ENCODE measurements around the gene ZNF43.
"Not testable (repeated sequence)": the region's sequence is repeated elsewhere in the genome, so short reads cannot be mapped to it uniquely, and the experiment has no call there.

ZNF43 gene

DNA sequence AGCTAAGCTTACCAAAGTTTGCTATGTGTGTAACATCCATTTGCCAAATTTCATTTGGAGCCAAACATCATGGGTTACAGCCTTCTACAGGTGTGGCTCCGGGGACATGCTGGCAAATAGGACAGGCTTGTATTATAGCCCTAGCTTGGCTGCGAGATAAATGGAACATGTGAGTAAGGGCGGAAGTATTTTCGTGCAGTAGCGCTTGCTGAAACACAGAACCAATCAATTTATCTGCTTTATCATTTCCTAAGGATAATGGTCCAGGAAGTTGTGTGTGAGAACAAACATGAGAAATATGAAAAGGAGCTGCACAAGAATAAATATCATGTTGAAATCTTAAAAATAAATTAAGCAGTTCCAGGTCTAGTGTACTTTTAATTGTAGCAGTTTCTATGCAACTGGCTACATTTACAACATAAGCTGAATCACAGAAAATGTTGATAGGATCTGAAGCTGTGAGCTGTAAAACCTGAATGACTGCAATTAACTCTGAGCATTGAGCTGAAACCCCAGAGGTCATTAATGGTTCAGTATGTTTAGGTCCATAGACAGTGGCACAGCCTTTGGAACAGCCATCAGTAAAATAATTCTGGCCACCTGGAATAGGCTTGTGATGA lies 46.4 kb downstream of the ZNF43 start:
- no peak for DNase-seq

DNA sequence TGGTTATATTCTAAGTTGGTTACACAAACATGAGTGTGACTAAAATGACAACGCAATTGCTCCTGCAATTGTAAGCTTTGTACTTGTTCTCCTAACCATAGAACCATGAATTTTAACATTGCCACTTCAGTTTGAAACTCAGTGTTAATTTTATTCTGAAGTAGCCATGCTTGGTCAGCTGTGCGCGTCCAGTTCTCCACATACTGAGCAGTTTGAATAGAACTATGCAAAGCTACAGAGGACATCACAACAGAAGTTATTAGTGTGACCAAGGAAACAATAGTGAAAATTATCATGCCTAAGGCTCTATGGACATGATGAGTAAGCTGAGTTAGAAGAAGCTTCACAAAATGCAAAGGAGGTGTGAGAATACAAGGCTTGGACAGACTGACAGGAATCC lies 49.0 kb downstream of the ZNF43 start:
- DNase-seq = no peak

DNA sequence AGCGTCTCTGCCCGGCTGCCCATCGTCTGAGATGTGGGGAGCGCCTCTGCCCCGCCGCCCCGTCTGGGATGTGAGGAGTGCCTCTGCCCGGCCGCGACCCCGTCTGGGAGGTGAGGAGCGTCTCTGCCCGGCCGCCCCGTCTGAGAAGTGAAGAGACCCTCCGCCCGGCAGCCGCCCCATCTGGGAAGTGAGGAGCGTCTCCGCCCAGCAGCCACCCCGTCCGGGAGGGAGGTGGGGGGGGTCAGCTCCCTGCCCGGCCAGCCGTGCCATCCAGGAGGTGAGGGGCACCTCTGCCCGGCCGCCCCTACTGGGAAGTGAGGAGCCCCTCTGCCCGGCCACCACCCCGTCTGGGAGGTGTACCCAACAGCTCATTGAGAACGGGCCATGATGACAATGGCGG lies 60.2 kb downstream of the ZNF43 start:
- DNase-seq = not testable (repeated sequence)

GRCh38 chr19:21767065-21767800 lies 68.7 kb downstream of the ZNF43 start, which contains the start of gene ZNF100:
ZNF100 (minus strand) TSS chr19:21767579; CDS start chr19:21767429, 150 bp downstream.
- DNase-seq = peak; percentile 86 to 88

DNA sequence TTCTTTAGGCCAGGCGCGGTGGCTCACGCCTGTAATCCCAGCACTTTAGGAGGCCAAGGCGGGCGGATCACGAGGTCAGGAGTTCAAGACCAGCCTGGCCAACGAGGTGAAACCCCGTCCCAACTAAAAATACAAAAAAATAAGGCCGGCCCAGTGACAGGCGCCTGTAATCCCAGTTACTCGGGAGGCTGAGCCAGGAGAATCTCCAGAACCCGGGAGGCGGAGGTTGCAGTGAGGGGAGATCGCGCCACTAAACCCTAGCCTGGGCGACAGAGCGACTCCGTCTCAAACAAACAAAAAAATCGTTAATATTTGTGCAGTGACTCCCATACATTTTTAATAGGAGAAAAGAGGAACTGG lies 69.3 kb downstream of the ZNF43 start:
- DNase-seq = not testable (repeated sequence)

- no peak for DNase-seq
Observed at GRCh38 chr19:21765151-21765550, 70.8 kb downstream of the ZNF43 start.

GRCh38 chr19:21761547-21761946 lies 74.4 kb downstream of the ZNF43 start:
- not testable (repeated sequence) for DNase-seq

DNA sequence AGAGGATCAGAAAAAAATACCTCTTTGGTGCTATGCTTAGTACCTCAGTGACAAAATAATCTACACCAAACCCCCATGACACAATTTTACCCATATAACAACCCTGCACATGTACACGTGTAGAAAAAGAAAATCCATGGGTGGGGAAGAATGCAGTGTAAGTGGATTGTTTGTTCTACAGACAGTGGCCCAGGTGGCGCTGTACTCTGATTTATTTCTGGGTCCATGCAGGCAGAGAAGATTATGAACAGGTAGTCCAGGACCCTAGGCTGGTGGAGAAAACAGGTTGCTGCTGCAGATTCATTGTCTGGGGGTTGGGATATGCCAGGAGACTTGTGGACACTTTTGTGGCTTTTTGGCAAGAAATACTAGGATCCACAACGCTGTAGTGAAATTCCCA lies 77.7 kb downstream of the ZNF43 start:
- no peak for DNase-seq

DNA sequence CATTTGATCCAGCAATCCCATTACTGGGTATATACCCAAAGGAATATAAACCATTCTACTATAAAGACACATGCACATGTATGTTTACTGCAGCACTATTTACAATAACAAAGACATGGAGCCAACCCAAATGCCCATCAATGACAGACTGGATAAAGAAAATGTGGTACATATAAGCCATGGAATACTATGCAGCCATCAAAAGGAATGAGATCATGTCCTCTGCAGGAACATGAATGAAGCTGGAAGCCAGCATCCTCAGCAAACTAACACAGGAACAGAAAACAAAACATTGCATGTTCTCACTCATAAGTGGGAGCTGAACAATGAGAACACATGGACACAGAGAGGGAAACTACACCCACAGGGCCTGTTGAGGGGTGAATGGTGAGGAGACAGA lies 80.4 kb downstream of the ZNF43 start:
- not testable (repeated sequence) for DNase-seq

All from CD4-positive, alpha-beta T cell treated with Interleukin-1 beta for 1 hour (primary cell).